ENCODE data around the gene TMEM272.
"Not testable (repeated sequence)": the region's sequence is repeated elsewhere in the genome, so short reads cannot be mapped to it uniquely, and the experiment has no call there.

The TMEM272 gene

GRCh38 chr13:51825681-51826254 lies 19.2 kb downstream of the TMEM272 start:
- DNase-seq = no peak

GRCh38 chr13:51825165-51825592 lies 19.8 kb downstream of the TMEM272 start:
- no peak for DNase-seq

- DNase-seq = not testable (repeated sequence)
Observed at GRCh38 chr13:51824712-51825111, 20.3 kb downstream of the TMEM272 start.

GRCh38 chr13:51823863-51824262 lies 21.1 kb downstream of the TMEM272 start:
- no peak for DNase-seq

GRCh38 chr13:51823359-51823758 lies 21.6 kb downstream of the TMEM272 start:
- DNase-seq = no peak

GRCh38 chr13:51822106-51822815 lies 22.7 kb downstream of the TMEM272 start:
- no peak for DNase-seq

GRCh38 chr13:51821606-51822005 lies 23.4 kb downstream of the TMEM272 start:
- no peak for DNase-seq

- no peak for DNase-seq
Observed at GRCh38 chr13:51820016-51820597, 24.9 kb downstream of the TMEM272 start.

GRCh38 chr13:51819544-51819943 lies 25.4 kb downstream of the TMEM272 start:
- DNase-seq = no peak

GRCh38 chr13:51818781-51819511 lies 26.0 kb downstream of the TMEM272 start:
- peak in 25 of 56 donors; percentile 8 to 53 (median 23) for DNase-seq

- no peak for DNase-seq
Observed at GRCh38 chr13:51818276-51818675, 26.7 kb downstream of the TMEM272 start.

- DNase-seq = no peak
Observed at GRCh38 chr13:51817717-51818116, 27.3 kb downstream of the TMEM272 start.

- no peak for DNase-seq
Observed at GRCh38 chr13:51816604-51817249, 28.2 kb downstream of the TMEM272 start.

GRCh38 chr13:51815848-51816247 lies 29.1 kb downstream of the TMEM272 start:
- DNase-seq = no peak

GRCh38 chr13:51814825-51815650 lies 29.9 kb downstream of the TMEM272 start:
- DNase-seq = peak in 26 of 56 donors; percentile 8 to 65 (median 24)

- DNase-seq = no peak
Observed at GRCh38 chr13:51814071-51814470, 30.9 kb downstream of the TMEM272 start.

GRCh38 chr13:51811920-51812451 lies 33.0 kb downstream of the TMEM272 start:
- DNase-seq = no peak

- DNase-seq = no peak
Observed at GRCh38 chr13:51811046-51811445, 33.9 kb downstream of the TMEM272 start.

- DNase-seq = no peak
Observed at GRCh38 chr13:51808811-51809210, 36.2 kb downstream of the TMEM272 start.

- no peak for DNase-seq
Observed at GRCh38 chr13:51807041-51807440, 37.9 kb downstream of the TMEM272 start.
